Dendritic cell treated with granulocyte-macrophage colony-stimulating factor and Interleukin-4, amounts not matched to agents 40 ng/mL and 50 ng/mL, for 4 days (primary cell): Measurements from ENCODE around the gene KCNAB2.

ENCODE experiments used
- H3K27ac Mint-ChIP-seq: one replicate; pipeline ENCODE4 v1.8.0; 2022; ENCODE audit warnings: mild to moderate bottlenecking, mixed read lengths
- H3K27me3 Mint-ChIP-seq: one replicate; pipeline ENCODE4 v1.8.0; 2022; ENCODE audit warnings: mild to moderate bottlenecking, mixed read lengths
- H3K36me3 Mint-ChIP-seq: one replicate; pipeline ENCODE4 v1.8.0; 2022; ENCODE audit warnings: low read depth, mixed read lengths
- H3K4me1 Mint-ChIP-seq: one replicate; pipeline ENCODE4 v1.8.0; 2022; ENCODE audit warnings: low read depth, mixed read lengths
- H3K4me3 Mint-ChIP-seq: one replicate; pipeline ENCODE4 v1.8.0; 2022; ENCODE audit warnings: mild to moderate bottlenecking, moderate library complexity, mixed read lengths
- H3K9me3 Mint-ChIP-seq: one replicate; pipeline ENCODE4 v1.8.0; 2022; ENCODE audit warnings: mixed read lengths
- intact Hi-C: fragments of 100-400 bp; cut with micrococcal nuclease; formaldehyde crosslinking; loops from one replicate; pipeline ENCODE4 v1.15.0; 2022

KCNAB2 gene

GRCh38 chr1:6106977-6107376 is 61.3 kb downstream of the KCNAB2 start:
- Mint-ChIP-seq H3K4me1 (no peaks in the 10 kb centered on the region), H3K9me3 (no peaks in the 10 kb centered on the region), H3K36me3 (no peaks in the 10 kb centered on the region), H3K27ac (no peak overlapping the region), H3K4me3 (no peak overlapping the region), H3K27me3 (peaks cover 34% of the 10 kb centered on the region)
- intact Hi-C loops = no loop called here

- no peak overlapping the region for H3K4me3 Mint-ChIP-seq
- H3K9me3 Mint-ChIP-seq = no peaks in the 10 kb centered on the region
- H3K4me1 Mint-ChIP-seq = no peaks in the 10 kb centered on the region
- H3K36me3 Mint-ChIP-seq = no peaks in the 10 kb centered on the region
- H3K27me3 Mint-ChIP-seq = peaks cover 37% of the 10 kb centered on the region
- no peak overlapping the region for H3K27ac Mint-ChIP-seq
- intact Hi-C loops = no loop called here
These were observed 62.0 kb downstream of the KCNAB2 start for GRCh38 chr1:6107409-6108356.

- Mint-ChIP-seq H3K36me3 (no peaks in the 10 kb centered on the region), H3K4me3 (no peak overlapping the region), H3K27ac (no peak overlapping the region), H3K9me3 (no peaks in the 10 kb centered on the region), H3K27me3 (peaks cover 41% of the 10 kb centered on the region), H3K4me1 (no peaks in the 10 kb centered on the region)
- intact Hi-C loops = no loop called here
These were observed 62.8 kb downstream of the KCNAB2 start for GRCh38 chr1:6108476-6108875.

GRCh38 chr1:6108937-6109614 is 63.4 kb downstream of the KCNAB2 start:
- Mint-ChIP-seq H3K27me3 (peaks cover 42% of the 10 kb centered on the region), H3K4me1 (no peaks in the 10 kb centered on the region), H3K27ac (no peak overlapping the region), H3K4me3 (no peak overlapping the region), H3K9me3 (no peaks in the 10 kb centered on the region), H3K36me3 (no peaks in the 10 kb centered on the region)
- intact Hi-C loops = loop anchor here (1.0 kb wide), 1 partner anchor 136 kb away; no protein-coding TSS in a partner anchor

GRCh38 chr1:6109688-6110087 is 64.0 kb downstream of the KCNAB2 start:
- Mint-ChIP-seq H3K27me3 (peaks cover 42% of the 10 kb centered on the region), H3K4me1 (no peaks in the 10 kb centered on the region), H3K9me3 (no peaks in the 10 kb centered on the region), H3K27ac (no peak overlapping the region), H3K36me3 (no peaks in the 10 kb centered on the region), H3K4me3 (no peak overlapping the region)
- intact Hi-C loops = loop anchor here (1.0 to 5.0 kb wide), 2 partner anchors 136 to 233 kb away; no protein-coding TSS in a partner anchor

- H3K9me3 Mint-ChIP-seq = no peaks in the 10 kb centered on the region
- no peak overlapping the region for H3K4me3 Mint-ChIP-seq
- peaks cover 42% of the 10 kb centered on the region for H3K27me3 Mint-ChIP-seq
- no peaks in the 10 kb centered on the region for H3K4me1 Mint-ChIP-seq
- no peaks in the 10 kb centered on the region for H3K36me3 Mint-ChIP-seq
- no peak overlapping the region for H3K27ac Mint-ChIP-seq
- intact Hi-C loops = loop anchor here (5.0 kb wide), 1 partner anchor 232 kb away; no protein-coding TSS in a partner anchor
These were observed 64.6 kb downstream of the KCNAB2 start for GRCh38 chr1:6110326-6110725.

- Mint-ChIP-seq H3K27me3 (peaks cover 41% of the 10 kb centered on the region), H3K9me3 (peaks cover under 1% of the 10 kb centered on the region), H3K4me3 (no peak overlapping the region), H3K36me3 (no peaks in the 10 kb centered on the region), H3K27ac (no peak overlapping the region), H3K4me1 (peaks cover 2% of the 10 kb centered on the region)
- intact Hi-C loops = loop anchor here (5.0 kb wide), 1 partner anchor 231 kb away; no protein-coding TSS in a partner anchor
These were observed 65.9 kb downstream of the KCNAB2 start for GRCh38 chr1:6111571-6111970.

- no peaks in the 10 kb centered on the region for H3K36me3 Mint-ChIP-seq
- intact Hi-C loops = loop anchor here (5.0 kb wide), 1 partner anchor 230 kb away; no protein-coding TSS in a partner anchor
These were observed 66.5 kb downstream of the KCNAB2 start for GRCh38 chr1:6111991-6112689.

GRCh38 chr1:6112690-6113005 is 67.0 kb downstream of the KCNAB2 start:
- Mint-ChIP-seq H3K4me3 (no peak overlapping the region), H3K9me3 (peaks cover 8% of the 10 kb centered on the region), H3K4me1 (peaks cover 6% of the 10 kb centered on the region), H3K36me3 (no peaks in the 10 kb centered on the region), H3K27ac (no peak overlapping the region), H3K27me3 (peaks cover 39% of the 10 kb centered on the region)
- intact Hi-C loops = loop anchor here (5.0 kb wide), 1 partner anchor 230 kb away; no protein-coding TSS in a partner anchor

More at GRCh38 chr1:6111991-6112689, 66.5 kb downstream of the KCNAB2 start:
- Mint-ChIP-seq H3K27ac (no peak overlapping the region), H3K4me3 (no peak overlapping the region), H3K9me3 (peaks cover 7% of the 10 kb centered on the region), H3K27me3 (peaks cover 42% of the 10 kb centered on the region), H3K4me1 (peaks cover 6% of the 10 kb centered on the region)

GRCh38 chr1:6113116-6113515 is 67.4 kb downstream of the KCNAB2 start:
- peaks cover 8% of the 10 kb centered on the region for H3K9me3 Mint-ChIP-seq
- H3K27me3 Mint-ChIP-seq = peaks cover 37% of the 10 kb centered on the region
- H3K36me3 Mint-ChIP-seq = no peaks in the 10 kb centered on the region
- intact Hi-C loops = loop anchor here (5.0 kb wide), 1 partner anchor 229 kb away; no protein-coding TSS in a partner anchor
- no peak overlapping the region for H3K4me3 Mint-ChIP-seq
- peaks cover 6% of the 10 kb centered on the region for H3K4me1 Mint-ChIP-seq
- H3K27ac Mint-ChIP-seq = no peak overlapping the region

GRCh38 chr1:6113745-6114144 is 68.1 kb downstream of the KCNAB2 start:
- Mint-ChIP-seq H3K4me1 (peaks cover 6% of the 10 kb centered on the region), H3K27ac (no peak overlapping the region), H3K36me3 (no peaks in the 10 kb centered on the region), H3K9me3 (peaks cover 8% of the 10 kb centered on the region), H3K4me3 (no peak overlapping the region), H3K27me3 (peaks cover 33% of the 10 kb centered on the region)
- intact Hi-C loops = loop anchor here (5.0 kb wide), 1 partner anchor 229 kb away; no protein-coding TSS in a partner anchor

- intact Hi-C loops = no loop called here
- H3K27ac Mint-ChIP-seq = no peak overlapping the region
- H3K9me3 Mint-ChIP-seq = peaks cover 8% of the 10 kb centered on the region
- H3K4me3 Mint-ChIP-seq = no peak overlapping the region
- H3K27me3 Mint-ChIP-seq = peaks cover 24% of the 10 kb centered on the region
- H3K4me1 Mint-ChIP-seq = peaks cover 6% of the 10 kb centered on the region
- H3K36me3 Mint-ChIP-seq = no peaks in the 10 kb centered on the region
These were observed 70.4 kb downstream of the KCNAB2 start for GRCh38 chr1:6116137-6116536.

GRCh38 chr1:6117064-6117463 is 71.4 kb downstream of the KCNAB2 start:
- Mint-ChIP-seq H3K36me3 (no peaks in the 10 kb centered on the region), H3K4me3 (no peak overlapping the region), H3K4me1 (peaks cover 6% of the 10 kb centered on the region), H3K9me3 (peaks cover 8% of the 10 kb centered on the region), H3K27ac (no peak overlapping the region), H3K27me3 (peaks cover 20% of the 10 kb centered on the region)
- intact Hi-C loops = no loop called here
